SU-DHL-6 (cell line): ENCODE data around the gene TRIOBP.

Experiments used
- EZH2phosphoT487 ChIP-seq: fragments of 200-600 bp; sonication (generic), shearing (Covaris generic); conservative IDR thresholded peaks from 2 replicates; pipeline ENCODE4 v1.6.1; 2018; ENCODE audit warnings: mild to moderate bottlenecking, antibody characterized with exemption, low read length, moderate library complexity, mixed read lengths
- TF ChIP-seq, protein P1 (sequence below): fragments of 200-600 bp; sonication (generic); IDR thresholded peaks from one replicate; pipeline ENCODE4 v1.5.1; 2017; ENCODE audit warnings: antibody characterized with exemption, mild to moderate bottlenecking, low read length, moderate library complexity; ENCODE audit not compliant: insufficient read depth, poor library complexity, severe bottlenecking

DNA sequence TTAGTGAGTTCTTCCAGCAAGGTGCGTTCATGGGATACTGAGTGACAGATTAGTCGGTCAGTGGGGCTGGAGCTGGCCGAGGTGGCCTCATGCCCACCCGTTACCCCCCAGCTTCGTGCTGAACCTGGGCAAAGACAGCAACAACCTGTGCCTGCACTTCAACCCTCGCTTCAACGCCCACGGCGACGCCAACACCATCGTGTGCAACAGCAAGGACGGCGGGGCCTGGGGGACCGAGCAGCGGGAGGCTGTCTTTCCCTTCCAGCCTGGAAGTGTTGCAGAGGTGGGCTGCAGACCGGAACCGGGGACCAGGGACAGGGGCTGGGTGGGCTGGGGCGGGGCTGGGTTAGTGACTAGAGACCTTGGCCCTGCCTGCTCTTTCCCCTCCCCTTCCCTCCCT, 18.5 kb upstream of the TRIOBP start:
- TF ChIP-seq, protein P1, sequence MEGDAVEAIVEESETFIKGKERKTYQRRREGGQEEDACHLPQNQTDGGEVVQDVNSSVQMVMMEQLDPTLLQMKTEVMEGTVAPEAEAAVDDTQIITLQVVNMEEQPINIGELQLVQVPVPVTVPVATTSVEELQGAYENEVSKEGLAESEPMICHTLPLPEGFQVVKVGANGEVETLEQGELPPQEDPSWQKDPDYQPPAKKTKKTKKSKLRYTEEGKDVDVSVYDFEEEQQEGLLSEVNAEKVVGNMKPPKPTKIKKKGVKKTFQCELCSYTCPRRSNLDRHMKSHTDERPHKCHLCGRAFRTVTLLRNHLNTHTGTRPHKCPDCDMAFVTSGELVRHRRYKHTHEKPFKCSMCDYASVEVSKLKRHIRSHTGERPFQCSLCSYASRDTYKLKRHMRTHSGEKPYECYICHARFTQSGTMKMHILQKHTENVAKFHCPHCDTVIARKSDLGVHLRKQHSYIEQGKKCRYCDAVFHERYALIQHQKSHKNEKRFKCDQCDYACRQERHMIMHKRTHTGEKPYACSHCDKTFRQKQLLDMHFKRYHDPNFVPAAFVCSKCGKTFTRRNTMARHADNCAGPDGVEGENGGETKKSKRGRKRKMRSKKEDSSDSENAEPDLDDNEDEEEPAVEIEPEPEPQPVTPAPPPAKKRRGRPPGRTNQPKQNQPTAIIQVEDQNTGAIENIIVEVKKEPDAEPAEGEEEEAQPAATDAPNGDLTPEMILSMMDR = no peak
- no peak for TF ChIP-seq EZH2phosphoT487
